ENCODE results near the gene IZUMO2. TPM values are rescaled to one million over a fixed set of nuclear protein-coding genes. Genes with fewer than 3 reads are reported as not detected.

Gene IZUMO2
- total RNA-seq, 1 donor from 2014 or later = not detected

DNA sequence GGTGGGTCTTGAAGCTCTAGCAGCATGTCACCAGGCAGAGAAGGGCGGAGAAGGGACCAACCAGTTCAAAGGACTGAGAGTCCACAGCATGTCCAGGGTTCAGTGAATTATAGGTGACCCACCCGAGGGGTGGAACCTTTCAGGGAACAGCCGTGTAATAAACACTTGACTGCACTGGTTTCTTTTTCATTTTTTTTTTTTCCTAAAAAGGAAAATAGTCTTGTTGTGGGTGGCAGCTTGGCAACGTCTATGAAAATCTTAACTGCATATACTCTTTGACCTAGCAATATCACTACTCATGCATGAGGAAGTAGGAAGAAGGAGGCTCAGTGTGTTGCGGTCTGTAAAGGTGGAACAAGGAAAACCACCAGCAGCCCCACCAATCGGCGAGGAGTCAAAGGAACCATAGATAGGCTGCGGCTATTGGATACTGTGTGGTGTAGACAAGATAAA is 27.4 kb upstream of the IZUMO2 start:
- ATAC-seq = no peak

DNA sequence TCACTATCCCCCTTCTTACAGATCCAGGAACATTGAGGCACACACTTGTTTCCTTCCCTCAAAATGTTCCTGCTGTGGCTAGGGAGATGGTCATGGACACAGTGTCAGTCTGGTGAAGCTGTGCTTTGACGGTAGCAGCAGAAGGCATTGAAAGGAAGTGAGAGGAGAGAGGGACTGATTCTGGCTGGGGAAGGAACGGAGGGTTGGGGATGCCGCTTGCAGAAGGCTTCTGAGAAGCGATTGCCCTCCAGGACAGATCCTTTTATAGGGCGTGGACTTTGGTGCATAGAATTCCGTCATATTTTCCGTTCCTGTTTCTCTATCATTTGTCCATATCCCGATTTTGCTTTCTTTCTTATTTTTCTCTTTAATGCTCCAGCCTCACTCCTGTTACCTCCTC is 26.2 kb upstream of the IZUMO2 start:
- intact Hi-C loops (cut with DNase I) = no loop called here
- no peak for ATAC-seq
- DNase-seq (ENCODE audit: low spot score) = no peak

More for the DNA sequence above, 27.4 kb upstream of the IZUMO2 start:
- intact Hi-C loops (cut with DNase I) = no loop called here
- no peak for DNase-seq (ENCODE audit: low spot score)

DNA sequence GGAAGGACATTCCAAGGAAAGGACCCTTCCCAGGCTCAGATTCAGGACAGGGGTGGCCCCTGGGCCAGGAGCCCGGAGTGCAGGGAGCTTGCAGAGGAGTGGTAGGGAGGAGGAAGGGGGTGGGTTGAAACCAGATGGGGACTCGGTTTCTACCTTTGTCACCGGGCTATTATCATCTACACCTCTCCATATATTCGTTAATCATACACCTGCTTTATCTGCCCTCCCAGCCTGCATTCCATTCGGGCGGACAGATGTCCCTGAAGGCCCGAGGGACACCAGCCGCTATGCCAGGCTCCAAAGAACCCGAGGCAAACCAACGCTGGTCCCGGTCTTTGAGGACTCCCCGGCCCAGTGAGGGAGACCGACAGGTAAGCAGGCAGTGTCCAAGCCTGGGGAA is 24.9 kb upstream of the IZUMO2 start:
- ATAC-seq (no peak), DNase-seq (ENCODE audit: low spot score) (no peak)
- intact Hi-C loops (cut with DNase I) = no loop called here

DNA sequence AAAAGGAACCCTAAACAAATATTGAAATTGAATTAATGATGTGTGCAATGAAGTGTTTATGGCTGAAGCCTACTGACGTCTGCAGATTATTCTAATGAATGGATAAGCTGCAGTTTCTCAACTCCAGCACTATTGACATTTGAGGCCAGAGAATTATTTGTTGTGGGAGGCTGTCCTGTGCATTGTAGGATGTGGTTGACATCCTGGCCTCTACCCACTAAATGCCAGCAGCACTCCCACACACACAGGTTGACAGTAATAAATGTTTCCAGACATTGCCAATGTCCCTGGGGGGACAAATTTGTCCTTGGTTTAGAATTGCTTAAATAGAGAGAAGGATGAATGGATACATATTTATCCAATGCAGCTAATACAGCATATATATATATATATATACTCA is 21.1 kb upstream of the IZUMO2 start:
- ATAC-seq = no peak
- DNase-seq (ENCODE audit: low spot score) = no peak
- intact Hi-C loops (cut with DNase I) = no loop called here

DNA sequence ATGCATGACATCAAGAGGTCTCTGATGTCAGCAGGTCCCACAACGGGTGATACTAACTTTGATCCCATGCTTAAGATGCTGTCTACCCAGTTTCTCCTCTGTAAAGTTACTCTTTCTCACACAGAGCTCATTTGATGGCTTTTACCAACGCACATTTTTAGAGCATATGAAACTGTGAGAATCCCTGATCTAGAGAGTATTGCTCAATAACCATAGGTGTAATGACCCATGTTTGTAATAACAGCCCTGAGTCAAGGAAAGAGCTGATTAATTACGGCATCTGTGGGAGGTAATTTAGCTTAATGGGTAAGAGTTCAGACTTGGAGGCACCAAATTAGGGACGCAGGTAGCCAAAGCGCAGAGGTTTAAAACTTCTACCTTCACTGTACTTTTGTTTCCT is 18.0 kb upstream of the IZUMO2 start:
- ATAC-seq (no peak), DNase-seq (ENCODE audit: low spot score) (no peak)
- intact Hi-C loops (cut with DNase I) = no loop called here

DNA sequence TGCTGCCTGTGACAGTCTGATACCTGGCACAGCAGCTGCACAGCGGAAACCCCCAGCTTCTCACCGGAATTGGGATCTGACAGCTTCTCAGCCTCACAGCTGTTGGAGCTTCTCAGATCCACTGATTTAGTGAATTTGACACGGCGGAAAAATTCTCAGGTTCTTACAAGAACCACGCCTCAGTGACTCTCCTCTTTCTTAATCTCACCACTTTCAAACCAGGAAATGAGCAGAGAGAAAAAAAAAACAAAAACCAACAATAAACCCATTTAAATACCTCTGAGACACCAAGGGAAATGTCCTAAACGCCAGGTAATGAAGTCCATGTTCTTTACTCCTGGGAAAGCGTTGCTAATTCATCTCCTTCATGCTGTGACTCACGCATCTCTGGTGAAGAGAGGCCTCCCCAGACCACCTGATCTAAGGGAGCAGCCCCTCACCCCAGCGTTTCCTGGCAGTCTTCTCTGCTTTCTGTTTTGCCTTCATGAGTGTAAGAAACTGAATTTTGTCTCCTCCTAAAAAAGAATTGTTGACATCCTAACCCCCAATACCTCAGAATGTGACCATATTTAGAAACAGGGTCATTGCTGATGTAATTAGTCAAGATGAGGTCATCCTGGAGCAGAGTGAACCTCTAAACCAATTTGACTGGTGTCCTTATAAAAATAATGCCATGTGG is 15.9 kb upstream of the IZUMO2 start:
- intact Hi-C loops (cut with DNase I) = no loop called here
- no peak for ATAC-seq
- DNase-seq (ENCODE audit: low spot score) = no peak

DNA sequence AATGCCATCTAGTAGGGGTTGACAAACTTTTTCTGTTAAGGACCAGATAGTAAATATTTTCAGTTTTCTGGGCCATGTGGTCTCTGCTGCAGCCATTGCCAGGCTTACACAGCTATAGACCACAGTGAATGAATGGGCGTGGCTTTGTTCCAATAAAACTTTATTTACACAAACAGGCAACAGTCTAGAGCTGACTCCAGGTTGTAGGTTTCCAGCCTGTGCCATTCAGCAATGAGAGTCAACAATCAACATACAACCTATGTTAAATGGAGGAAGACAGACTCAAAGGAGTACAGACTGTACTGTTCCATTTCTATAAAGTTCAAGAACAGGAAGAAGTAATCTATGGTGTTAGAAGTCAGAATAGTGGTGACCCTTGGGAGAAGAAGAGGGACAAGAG is 15.2 kb upstream of the IZUMO2 start:
- intact Hi-C loops (cut with DNase I) = no loop called here
- no peak for DNase-seq (ENCODE audit: low spot score)
- ATAC-seq = no peak

DNA sequence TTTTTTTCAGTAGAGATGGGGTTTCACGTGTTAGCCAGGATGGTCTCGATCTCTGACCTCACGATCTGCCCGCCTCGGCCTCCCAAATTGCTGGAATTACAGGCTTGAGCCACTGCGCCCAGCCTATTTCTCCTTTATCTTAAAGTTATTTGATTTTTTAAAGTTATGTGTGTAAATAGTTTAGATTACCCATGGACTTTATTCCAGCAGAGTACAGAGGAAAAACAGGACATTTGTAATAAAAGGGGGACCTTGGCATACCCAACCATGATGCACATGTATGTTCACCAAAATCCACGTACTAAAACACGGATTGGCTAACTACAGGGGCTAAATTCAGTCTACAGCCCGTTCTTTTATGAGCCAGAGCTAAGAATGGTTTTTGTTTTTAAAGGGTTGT is 13.7 kb upstream of the IZUMO2 start:
- no peak for DNase-seq (ENCODE audit: low spot score)
- ATAC-seq = no peak
- intact Hi-C loops (cut with DNase I) = no loop called here

DNA sequence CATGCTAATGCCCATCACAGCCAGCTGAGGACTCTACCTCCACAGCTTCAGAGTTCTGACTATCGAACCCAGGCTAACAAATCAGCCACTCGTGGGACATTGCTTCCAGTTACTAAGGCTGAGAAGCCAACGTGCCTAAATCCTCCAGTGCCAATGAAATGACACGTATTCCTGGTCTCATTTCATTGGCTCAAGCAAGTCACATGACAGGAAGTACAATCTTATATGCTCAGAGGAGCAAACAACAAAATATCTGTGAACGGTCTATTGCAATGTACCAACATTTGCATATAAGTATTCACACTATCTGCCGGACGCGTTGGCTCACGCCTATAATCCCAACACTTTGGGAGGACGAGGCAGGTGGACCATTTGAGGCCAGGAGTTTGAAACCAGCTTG is 12.8 kb upstream of the IZUMO2 start:
- intact Hi-C loops (cut with DNase I) = no loop called here
- DNase-seq (ENCODE audit: low spot score) (no peak), ATAC-seq (no peak)

DNA sequence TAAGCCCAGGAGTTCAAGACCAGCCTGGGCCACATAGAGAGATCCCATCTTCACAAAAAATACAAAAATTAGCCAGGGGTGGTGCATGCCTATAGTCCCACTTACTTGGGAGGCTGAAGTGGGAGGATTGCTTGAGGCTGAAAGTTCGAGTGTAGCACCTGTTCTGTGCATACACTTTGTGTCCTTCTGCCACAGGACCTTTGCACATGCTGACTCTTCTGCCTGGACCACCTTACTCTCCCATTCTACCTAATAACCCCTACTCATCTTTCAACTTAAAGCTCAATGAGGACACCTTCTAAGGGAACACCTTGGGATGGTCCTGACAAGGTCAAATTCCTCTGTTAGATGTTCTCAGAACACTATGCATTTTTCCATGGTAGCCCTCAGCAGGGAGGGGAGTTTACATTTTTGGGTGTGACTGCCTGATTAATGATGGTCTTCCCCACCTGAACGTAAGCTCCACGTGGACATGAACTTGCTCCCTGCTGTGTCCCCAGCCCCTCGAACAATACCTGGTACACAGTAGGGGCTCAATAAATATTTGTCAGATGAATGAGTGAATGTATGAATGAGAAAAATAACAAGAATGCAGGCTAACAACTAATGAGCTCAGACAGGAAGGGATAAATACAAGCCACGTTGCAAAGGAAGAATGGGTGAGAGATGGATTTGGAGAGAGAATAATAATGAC is 11.2 kb upstream of the IZUMO2 start:
- no peak for DNase-seq (ENCODE audit: low spot score)
- ATAC-seq = no peak
- intact Hi-C loops (cut with DNase I) = no loop called here

DNA sequence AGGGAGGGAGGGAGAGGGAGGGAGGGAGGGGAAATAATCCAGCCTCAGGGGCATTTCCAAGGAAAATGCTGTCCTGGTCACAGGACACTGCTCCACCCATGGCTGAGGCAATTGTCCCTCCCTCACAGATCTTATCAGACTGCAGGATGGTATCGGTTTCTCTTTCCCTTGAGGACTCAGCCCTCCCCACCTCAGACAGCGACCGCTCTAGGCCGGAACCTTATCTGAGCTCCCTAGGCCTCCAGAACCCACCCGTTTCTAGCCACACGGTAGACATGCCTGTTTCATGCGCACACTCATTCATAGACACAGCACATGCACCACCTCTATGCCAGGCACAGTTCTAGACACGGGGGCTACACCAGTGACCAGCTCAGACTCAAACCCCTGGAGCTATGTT is 10.0 kb upstream of the IZUMO2 start:
- intact Hi-C loops (cut with DNase I) = no loop called here
- DNase-seq (ENCODE audit: low spot score) (no peak), ATAC-seq (no peak)

DNA sequence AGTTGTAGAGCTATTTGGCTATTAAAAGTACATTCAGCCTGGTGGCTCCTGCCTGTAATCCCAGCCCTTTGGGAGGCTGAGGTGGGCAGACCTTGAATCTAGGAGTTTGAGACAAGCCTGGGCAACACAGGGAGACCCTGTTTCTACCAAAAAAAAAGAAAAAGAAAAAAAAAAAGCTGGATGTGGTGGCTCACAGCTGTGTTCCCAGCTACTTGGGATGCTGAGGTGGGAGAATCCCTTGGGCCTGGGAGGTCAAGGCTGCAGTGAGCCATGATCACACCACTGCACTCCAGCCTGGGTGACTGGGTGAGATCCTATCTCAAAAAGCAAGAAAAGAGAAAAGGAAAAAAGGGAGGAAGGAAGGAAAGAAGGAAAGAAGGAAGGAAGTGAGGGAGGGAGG is 9.6 kb upstream of the IZUMO2 start:
- DNase-seq (ENCODE audit: low spot score) (no peak), ATAC-seq (no peak)
- intact Hi-C loops (cut with DNase I) = no loop called here

DNA sequence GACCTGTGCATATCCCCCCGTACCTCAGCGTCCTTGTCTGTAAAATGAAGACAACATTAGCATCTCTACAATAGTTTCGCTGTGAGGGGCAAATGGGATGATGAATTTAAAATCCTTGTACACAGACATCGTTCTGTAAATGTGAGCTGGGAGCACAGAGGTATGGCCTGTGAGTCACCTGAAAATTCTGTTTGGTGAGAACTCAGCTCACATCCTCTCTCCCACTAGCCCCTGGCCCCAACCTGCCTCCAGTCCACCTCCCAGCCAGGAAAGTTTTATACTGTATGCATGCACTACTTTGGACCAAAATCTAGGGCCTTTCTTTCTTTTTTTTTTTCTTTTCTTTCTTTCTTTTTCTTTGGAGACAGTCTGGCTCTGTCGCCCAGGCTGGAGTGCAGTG is 8.7 kb upstream of the IZUMO2 start:
- no peak for DNase-seq (ENCODE audit: low spot score)
- intact Hi-C loops (cut with DNase I) = no loop called here
- no peak for ATAC-seq

DNA sequence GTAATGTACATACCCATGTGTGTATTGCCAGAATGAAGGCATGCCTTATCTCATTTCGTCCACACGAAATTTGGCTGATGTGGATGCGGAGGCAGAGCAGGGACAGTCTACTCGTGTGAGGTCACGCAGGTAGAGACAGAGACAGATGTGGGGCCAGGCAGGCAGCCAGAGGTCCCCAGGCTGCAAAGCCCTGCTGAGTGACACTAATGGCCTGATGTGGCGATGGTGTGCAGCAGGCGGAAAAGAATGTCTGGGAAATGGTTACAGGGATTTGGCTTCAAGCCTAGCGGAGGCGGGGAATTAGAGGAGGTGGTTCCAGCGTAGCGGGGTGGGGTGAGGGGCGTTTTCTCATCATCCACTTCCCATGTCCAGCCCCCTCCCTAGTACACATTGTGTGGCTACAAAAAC is 4.2 kb upstream of the IZUMO2 start:
- ATAC-seq (no peak), DNase-seq (ENCODE audit: low spot score) (no peak)
- intact Hi-C loops (cut with DNase I) = no loop called here

DNA sequence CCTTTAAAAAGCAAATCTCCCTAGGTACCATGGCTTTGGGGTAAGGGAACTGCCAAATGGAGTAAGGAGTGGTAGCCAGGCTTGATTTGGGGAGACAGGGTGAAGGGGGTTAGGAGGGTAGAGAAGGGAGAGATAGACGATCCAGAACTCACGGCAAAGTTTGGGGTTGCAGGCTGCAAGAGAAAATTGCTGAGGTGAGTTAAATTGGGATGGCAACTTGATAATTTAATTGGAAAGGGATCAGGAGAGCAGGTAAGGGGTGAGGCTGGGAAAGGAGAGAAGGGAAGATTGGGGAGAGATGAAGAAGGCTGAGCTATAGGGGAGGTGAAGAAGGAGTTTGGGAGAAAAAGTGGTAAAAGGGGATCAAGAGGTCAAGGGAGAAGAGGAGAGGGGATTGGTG is 4.0 kb downstream of the IZUMO2 start:
- intact Hi-C loops (cut with DNase I) = no loop called here
- no peak for ATAC-seq

DNA sequence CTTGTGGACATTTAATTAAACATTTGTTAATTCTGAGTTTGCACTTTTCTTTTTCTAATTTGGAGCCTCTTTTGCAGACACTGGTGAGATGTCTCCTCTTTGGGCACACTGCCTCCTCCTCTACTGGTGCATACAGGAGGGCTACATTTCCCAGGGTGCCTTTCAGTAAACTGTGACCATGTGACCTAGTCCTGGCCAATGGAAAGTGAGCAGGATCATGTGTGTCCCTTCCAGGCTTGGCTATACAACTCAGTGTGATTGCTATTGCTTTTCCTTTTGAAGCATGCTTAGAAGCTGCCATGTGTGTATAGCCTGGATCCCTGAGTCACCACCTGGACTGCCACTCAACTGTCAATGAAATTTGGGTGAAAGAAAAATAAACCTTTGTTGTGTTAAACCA is 4.5 kb downstream of the IZUMO2 start:
- intact Hi-C loops (cut with DNase I) = no loop called here

More for the DNA sequence above, 4.0 kb downstream of the IZUMO2 start:
- no peak for DNase-seq (ENCODE audit: low spot score)

DNA sequence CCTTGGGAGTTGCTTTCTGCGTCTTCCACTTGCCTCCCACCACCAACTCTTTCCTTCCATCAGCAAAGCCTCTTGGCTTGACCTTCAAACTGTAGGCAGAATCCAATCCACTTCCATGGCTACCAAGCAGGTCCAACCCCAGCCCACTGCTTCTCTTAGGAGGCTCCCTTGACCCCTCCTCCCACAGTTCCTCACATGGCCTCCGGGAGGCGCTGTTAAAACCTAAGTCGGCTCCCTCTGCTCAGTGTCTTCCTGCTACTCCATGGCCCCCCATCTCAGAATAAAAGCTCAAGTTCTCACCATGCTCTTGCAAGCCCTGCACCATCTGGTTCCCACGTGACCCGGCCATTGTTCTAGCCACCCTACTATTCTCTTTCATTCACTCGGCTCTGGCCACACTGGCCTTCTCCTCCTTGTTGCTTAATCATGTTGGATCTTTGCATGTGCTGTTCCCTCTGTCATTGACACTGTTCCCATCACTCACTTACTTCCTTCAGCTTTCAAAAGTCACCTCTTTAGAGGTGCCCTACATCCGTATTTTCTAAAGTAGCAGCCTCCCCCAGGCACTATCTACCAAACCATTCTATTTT is 7.5 kb downstream of the IZUMO2 start:
- intact Hi-C loops (cut with DNase I) = no loop called here
- no peak for ATAC-seq

More for the DNA sequence above, 4.5 kb downstream of the IZUMO2 start:
- no peak for ATAC-seq
- DNase-seq (ENCODE audit: low spot score) = no peak

DNA sequence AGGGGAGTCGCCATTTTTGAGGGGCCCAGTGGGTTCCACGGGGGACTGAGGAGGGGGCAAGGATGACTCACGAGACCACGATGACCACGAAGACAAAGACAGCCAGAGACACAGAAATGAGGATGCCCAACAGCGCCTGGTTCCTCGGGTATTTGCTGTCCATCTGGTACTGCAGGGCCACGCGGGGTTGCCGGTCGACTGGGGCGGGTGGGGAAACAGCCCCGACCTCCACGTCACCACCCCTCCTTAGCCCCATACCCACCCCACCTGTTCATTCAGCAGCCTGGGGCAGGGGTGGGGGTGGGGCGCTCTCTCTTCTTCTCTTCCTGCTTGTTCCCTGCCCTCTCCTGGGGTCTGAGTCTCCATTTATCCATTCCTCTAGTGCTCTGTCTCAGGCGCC is 8.6 kb downstream of the IZUMO2 start:
- intact Hi-C loops (cut with DNase I) = no loop called here
- ATAC-seq = no peak

More for the DNA sequence above, 7.5 kb downstream of the IZUMO2 start:
- DNase-seq (ENCODE audit: low spot score) = no peak

DNA sequence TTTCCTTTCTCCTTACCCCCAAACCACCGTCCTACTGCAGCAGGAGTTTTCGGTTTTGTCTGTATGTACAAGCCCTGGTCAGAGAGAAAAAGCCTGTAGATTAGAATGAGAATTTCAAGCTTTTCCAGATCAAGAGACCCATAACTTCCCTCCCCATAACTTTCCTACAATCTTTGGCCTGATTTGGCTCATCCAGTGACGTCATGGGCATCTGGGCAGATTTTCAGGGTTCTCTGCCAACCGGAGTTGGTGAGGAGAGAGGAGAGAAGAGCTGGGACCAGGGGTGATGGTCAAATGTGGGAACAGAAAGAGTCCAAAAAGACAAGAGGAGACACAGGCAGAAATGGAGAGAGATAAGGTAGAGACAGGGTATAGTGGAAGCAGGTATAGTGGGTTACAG is 10.5 kb downstream of the IZUMO2 start:
- no peak for DNase-seq (ENCODE audit: low spot score)
- intact Hi-C loops (cut with DNase I) = no loop called here
- no peak for ATAC-seq

More for the DNA sequence above, 8.6 kb downstream of the IZUMO2 start:
- no peak for DNase-seq (ENCODE audit: low spot score)

DNA sequence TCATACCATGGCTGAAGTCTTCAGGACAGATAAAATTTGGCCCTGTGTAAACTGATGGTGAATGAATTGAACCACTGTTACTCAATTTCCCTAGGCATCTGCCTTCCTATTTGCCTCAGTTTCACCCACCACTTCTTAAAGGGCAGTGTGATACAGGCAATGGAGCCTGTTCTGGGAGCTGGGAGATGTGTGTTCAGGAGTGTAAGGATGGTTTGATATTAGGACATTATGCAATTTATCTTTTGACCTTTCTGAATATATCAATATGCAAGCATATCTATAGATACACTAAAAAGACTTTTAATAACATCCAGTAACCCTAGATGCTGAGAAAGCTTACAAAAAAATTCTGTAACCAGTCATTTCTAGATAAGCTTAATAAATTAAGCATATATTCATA is 14.6 kb downstream of the IZUMO2 start:
- DNase-seq (ENCODE audit: low spot score) = no peak
- no peak for ATAC-seq
- intact Hi-C loops (cut with DNase I) = no loop called here

Measured in sciatic nerve (tissue), 2 donors.